HL-60 (cell line): ENCODE results near the gene DENND1B.

Experiments
- DNase-seq, 2 experiments: peaks; one replicate each; pipeline ENCODE4 v3.0.0-alpha.2; 2010 to 2020; ENCODE audit warnings: low read depth in 1 of 2, low spot score in 1 of 2
- H3K27ac ChIP-seq: fragments of 250-450 bp; sonication (Bioruptor Pico); replicated peaks from 2 replicates; pipeline ENCODE4 v1.5.1; 2020; ENCODE audit warnings: mild to moderate bottlenecking, moderate library complexity
- H3K27me3 ChIP-seq: fragments of 250-450 bp; sonication (Bioruptor Pico); 2 replicates; pipeline ENCODE4 v1.5.1; 2021; ENCODE audit warnings: mild to moderate bottlenecking, moderate library complexity; ENCODE audit not compliant: insufficient read depth, poor library complexity, severe bottlenecking
- H3K4me3 ChIP-seq: replicated peaks from 2 replicates; pipeline ENCODE4 v1.5.1; 2011; ENCODE audit warnings: mild to moderate bottlenecking, control low read depth, low read length; ENCODE audit not compliant: insufficient read depth
- GABPA ChIP-seq: IDR thresholded peaks from 2 replicates; pipeline ENCODE4 v1.6.1; 2012; ENCODE audit warnings: low read depth
- POLR2AphosphoS5 ChIP-seq: IDR thresholded peaks from 2 replicates; pipeline ENCODE4 v1.6.1; 2012; ENCODE audit warnings: low read depth
- SPI1 ChIP-seq: IDR thresholded peaks from 2 replicates; pipeline ENCODE4 v1.6.1; 2012; ENCODE audit warnings: low read depth, mild to moderate bottlenecking, borderline replicate concordance
- TF ChIP-seq, protein P1 (sequence below): IDR thresholded peaks from 2 replicates; pipeline ENCODE4 v1.6.1; 2012; ENCODE audit warnings: low read depth; ENCODE audit not compliant: insufficient replicate concordance
- TF ChIP-seq, protein P2 (sequence below): IDR thresholded peaks from one replicate; pipeline ENCODE4 v1.5.1; 2011; ENCODE audit warnings: low read length, control low read depth, inconsistent platforms; ENCODE audit not compliant: insufficient read depth

The DENND1B gene

DNA sequence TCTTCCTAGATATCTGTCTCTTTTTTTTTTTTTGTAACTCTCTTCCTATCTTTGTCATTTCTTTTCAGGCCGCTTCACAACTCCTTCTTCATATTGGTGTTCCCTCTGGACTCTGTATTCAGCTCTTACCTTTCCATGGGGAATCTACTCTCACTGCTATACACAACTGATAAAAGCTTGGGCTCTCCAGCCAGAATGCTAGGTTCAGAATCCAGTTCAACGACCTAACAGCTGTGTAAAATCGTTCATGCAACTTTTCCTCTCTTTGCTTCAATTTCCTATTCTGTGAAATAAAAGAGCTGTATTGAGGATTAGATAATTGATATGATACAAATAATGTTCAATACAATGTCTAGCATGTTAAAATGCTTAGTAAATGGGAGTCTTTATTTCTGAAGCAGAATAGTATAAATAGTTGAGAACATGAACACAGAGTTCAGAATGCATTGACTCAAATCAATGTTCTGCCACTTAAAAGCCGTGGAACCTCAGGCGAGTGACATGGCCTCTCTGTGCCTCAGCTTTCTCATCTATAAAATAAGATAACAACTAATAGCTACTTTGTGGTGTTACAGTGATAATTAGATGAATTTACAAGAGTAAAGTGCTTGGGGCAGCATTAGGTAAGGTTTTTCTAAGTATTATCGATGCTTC, 88.5 kb downstream of the DENND1B start:
- TF ChIP-seq SPI1 (no peak), GABPA (no peak), POLR2AphosphoS5 (no peak)
- TF ChIP-seq, protein P1, sequence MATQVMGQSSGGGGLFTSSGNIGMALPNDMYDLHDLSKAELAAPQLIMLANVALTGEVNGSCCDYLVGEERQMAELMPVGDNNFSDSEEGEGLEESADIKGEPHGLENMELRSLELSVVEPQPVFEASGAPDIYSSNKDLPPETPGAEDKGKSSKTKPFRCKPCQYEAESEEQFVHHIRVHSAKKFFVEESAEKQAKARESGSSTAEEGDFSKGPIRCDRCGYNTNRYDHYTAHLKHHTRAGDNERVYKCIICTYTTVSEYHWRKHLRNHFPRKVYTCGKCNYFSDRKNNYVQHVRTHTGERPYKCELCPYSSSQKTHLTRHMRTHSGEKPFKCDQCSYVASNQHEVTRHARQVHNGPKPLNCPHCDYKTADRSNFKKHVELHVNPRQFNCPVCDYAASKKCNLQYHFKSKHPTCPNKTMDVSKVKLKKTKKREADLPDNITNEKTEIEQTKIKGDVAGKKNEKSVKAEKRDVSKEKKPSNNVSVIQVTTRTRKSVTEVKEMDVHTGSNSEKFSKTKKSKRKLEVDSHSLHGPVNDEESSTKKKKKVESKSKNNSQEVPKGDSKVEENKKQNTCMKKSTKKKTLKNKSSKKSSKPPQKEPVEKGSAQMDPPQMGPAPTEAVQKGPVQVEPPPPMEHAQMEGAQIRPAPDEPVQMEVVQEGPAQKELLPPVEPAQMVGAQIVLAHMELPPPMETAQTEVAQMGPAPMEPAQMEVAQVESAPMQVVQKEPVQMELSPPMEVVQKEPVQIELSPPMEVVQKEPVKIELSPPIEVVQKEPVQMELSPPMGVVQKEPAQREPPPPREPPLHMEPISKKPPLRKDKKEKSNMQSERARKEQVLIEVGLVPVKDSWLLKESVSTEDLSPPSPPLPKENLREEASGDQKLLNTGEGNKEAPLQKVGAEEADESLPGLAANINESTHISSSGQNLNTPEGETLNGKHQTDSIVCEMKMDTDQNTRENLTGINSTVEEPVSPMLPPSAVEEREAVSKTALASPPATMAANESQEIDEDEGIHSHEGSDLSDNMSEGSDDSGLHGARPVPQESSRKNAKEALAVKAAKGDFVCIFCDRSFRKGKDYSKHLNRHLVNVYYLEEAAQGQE: no peak
- TF ChIP-seq, protein P2, sequence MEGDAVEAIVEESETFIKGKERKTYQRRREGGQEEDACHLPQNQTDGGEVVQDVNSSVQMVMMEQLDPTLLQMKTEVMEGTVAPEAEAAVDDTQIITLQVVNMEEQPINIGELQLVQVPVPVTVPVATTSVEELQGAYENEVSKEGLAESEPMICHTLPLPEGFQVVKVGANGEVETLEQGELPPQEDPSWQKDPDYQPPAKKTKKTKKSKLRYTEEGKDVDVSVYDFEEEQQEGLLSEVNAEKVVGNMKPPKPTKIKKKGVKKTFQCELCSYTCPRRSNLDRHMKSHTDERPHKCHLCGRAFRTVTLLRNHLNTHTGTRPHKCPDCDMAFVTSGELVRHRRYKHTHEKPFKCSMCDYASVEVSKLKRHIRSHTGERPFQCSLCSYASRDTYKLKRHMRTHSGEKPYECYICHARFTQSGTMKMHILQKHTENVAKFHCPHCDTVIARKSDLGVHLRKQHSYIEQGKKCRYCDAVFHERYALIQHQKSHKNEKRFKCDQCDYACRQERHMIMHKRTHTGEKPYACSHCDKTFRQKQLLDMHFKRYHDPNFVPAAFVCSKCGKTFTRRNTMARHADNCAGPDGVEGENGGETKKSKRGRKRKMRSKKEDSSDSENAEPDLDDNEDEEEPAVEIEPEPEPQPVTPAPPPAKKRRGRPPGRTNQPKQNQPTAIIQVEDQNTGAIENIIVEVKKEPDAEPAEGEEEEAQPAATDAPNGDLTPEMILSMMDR: no peak
- no peak overlapping the region for H3K4me3 ChIP-seq
- DNase-seq: no peak
- no peaks in the 10 kb centered on the region for H3K27me3 ChIP-seq
- H3K27ac ChIP-seq: no peak overlapping the region

DNA sequence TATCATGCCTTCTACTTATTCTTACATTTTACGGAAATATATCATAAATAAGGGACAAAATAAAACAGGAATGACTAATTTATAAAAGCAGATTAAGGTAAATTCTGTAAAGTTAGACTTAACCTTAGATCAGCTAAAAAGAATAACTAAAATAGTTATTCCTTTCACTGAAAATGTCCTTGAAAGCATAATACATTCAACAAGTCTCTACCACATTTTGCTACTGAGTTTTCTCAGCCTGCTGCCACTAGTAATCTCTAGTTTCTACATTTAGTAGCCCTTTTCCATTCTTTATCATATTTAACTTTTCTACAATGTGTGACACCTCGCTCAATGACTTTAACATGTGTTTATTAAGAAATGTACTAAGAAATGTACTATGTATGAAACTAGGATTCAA, 89.0 kb downstream of the DENND1B start:
- Histone ChIP-seq H3K27ac (no peak overlapping the region), H3K27me3 (no peaks in the 10 kb centered on the region), H3K4me3 (no peak overlapping the region)
- TF ChIP-seq POLR2AphosphoS5: no peak
- TF ChIP-seq, protein P1: no peak
- TF ChIP-seq, protein P2: no peak
- no peak for TF ChIP-seq GABPA
- TF ChIP-seq SPI1: no peak
- DNase-seq: no peak

DNA sequence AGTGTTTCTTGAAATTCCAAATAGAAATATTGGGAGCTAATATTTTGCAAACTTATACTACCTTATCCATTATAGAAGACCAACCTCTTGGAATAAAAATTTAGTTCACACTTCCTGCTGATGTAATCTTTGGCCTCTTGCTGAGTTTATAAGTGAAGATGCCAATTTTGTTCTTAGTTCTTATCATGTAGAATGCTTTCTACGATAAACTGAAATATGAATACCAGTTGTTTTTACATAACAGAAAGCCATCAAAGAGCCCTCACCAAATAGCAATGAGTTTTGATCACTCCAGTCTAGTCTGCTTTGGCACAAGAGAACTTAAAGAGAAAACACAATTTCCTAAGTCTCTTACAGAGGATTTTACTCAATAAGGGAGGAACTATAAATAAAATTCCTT, 89.5 kb downstream of the DENND1B start:
- no peak for DNase-seq
- TF ChIP-seq, protein P2: no peak
- TF ChIP-seq GABPA: no peak
- TF ChIP-seq, protein P1: no peak
- no peak for TF ChIP-seq POLR2AphosphoS5
- TF ChIP-seq SPI1: no peak
- Histone ChIP-seq H3K27ac (no peak overlapping the region), H3K4me3 (no peak overlapping the region), H3K27me3 (no peaks in the 10 kb centered on the region)
